SK-N-SH treated with all-trans-retinoic acid at 6 μM for 48 hours (cell line): ENCODE measurements around the gene PHLDB3.

Experiments used
- ATAC-seq: fragments of 200-7000 bp; cut with Tn5 transposase; 3 replicates; pipeline ENCODE4 v1.9.1; 2020; ENCODE audit warnings: mild to moderate bottlenecking, moderate library complexity
- ARNTL ChIP-seq: fragments of 450-650 bp; formaldehyde crosslinking; IDR thresholded peaks from 2 replicates; pipeline ENCODE4 v1.5.0; 2020; ENCODE audit warnings: low read depth, mild to moderate bottlenecking, moderate library complexity, borderline replicate concordance
- BACH2 ChIP-seq: fragments of 250-450 bp; sonication (Bioruptor Pico); IDR thresholded peaks from 2 replicates; pipeline ENCODE4 v1.9.0; 2021; ENCODE audit warnings: mild to moderate bottlenecking, borderline replicate concordance
- CSDC2 ChIP-seq: fragments of 250-450 bp; sonication (Bioruptor Pico); IDR thresholded peaks from 2 replicates; pipeline ENCODE4 v1.5.0; 2020; ENCODE audit warnings: mild to moderate bottlenecking, moderate library complexity
- ESRRG ChIP-seq: fragments of 250-450 bp; sonication (Bioruptor Pico); IDR thresholded peaks from 2 replicates; pipeline ENCODE4 v1.6.1; 2021; ENCODE audit warnings: mild to moderate bottlenecking
- GLIS3 ChIP-seq: fragments of 250-450 bp; sonication (Bioruptor Pico); IDR thresholded peaks from 2 replicates; pipeline ENCODE4 v1.5.0; 2020; ENCODE audit warnings: mild to moderate bottlenecking, moderate library complexity
- ISL1 ChIP-seq: fragments of 250-450 bp; sonication (Bioruptor Pico); IDR thresholded peaks from 2 replicates; pipeline ENCODE4 v2.1.2; 2022; ENCODE audit warnings: mild to moderate bottlenecking, moderate library complexity
- OSR1 ChIP-seq: fragments of 250-450 bp; sonication (Bioruptor Pico); IDR thresholded peaks from 2 replicates; pipeline ENCODE4 v1.8.0; 2022; ENCODE audit warnings: moderate library complexity, mild to moderate bottlenecking, inconsistent platforms
- PPARA ChIP-seq: fragments of 250-450 bp; sonication (Bioruptor Pico); IDR thresholded peaks from 2 replicates; pipeline ENCODE4 v1.5.0; 2020; ENCODE audit warnings: mild to moderate bottlenecking, borderline replicate concordance
- RARB ChIP-seq: fragments of 250-450 bp; sonication (Bioruptor Pico); IDR thresholded peaks from 2 replicates; pipeline ENCODE4 v1.8.0; 2021; ENCODE audit warnings: mild to moderate bottlenecking, moderate library complexity
- SNAI2 ChIP-seq: fragments of 250-450 bp; sonication (Bioruptor Pico); IDR thresholded peaks from 2 replicates; pipeline ENCODE4 v1.5.0; 2020; ENCODE audit warnings: mild to moderate bottlenecking, moderate library complexity
- TCF4 ChIP-seq: fragments of 250-450 bp; sonication (Bioruptor Pico); IDR thresholded peaks from 2 replicates; pipeline ENCODE4 v1.8.0; 2021; ENCODE audit warnings: mild to moderate bottlenecking, moderate library complexity, borderline replicate concordance
- TOX ChIP-seq: fragments of 250-450 bp; sonication (Bioruptor Pico); IDR thresholded peaks from 2 replicates; pipeline ENCODE4 v1.8.0; 2021; ENCODE audit warnings: mild to moderate bottlenecking, moderate library complexity, borderline replicate concordance
- ZC3H10 ChIP-seq: fragments of 250-450 bp; sonication (Bioruptor Pico); IDR thresholded peaks from 2 replicates; pipeline ENCODE4 v1.5.1; 2021; ENCODE audit warnings: mild to moderate bottlenecking, moderate library complexity
- ZFP3 ChIP-seq: fragments of 250-450 bp; sonication (Bioruptor Pico); IDR thresholded peaks from 2 replicates; pipeline ENCODE4 v1.5.0; 2020; ENCODE audit warnings: mild to moderate bottlenecking, moderate library complexity
- ZFP30 ChIP-seq: fragments of 450-650 bp; formaldehyde crosslinking; IDR thresholded peaks from 2 replicates; pipeline ENCODE4 v1.5.0; 2022; ENCODE audit warnings: mild to moderate bottlenecking, moderate library complexity
- ZNF565 ChIP-seq: fragments of 450-650 bp; formaldehyde crosslinking; conservative IDR thresholded peaks from 2 replicates; pipeline ENCODE4 v1.5.0; 2020; ENCODE audit warnings: low read depth, mild to moderate bottlenecking, moderate library complexity
- ZNF70 ChIP-seq: fragments of 450-650 bp; formaldehyde crosslinking; IDR thresholded peaks from 2 replicates; pipeline ENCODE4 v1.5.0; 2020; ENCODE audit warnings: mild to moderate bottlenecking, moderate library complexity
- ZNF8 ChIP-seq: fragments of 450-650 bp; formaldehyde crosslinking; IDR thresholded peaks from 2 replicates; pipeline ENCODE4 v1.5.0; 2020; ENCODE audit warnings: mild to moderate bottlenecking, moderate library complexity
- TF ChIP-seq, protein P1 (sequence below): fragments of 250-450 bp; sonication (Bioruptor Pico); IDR thresholded peaks from 2 replicates; pipeline ENCODE4 v1.5.0; 2020; ENCODE audit warnings: mild to moderate bottlenecking, moderate library complexity
- TF ChIP-seq, protein P2 (sequence below): fragments of 250-450 bp; sonication (Bioruptor Pico); IDR thresholded peaks from 2 replicates; pipeline ENCODE4 v1.8.0; 2020; ENCODE audit warnings: mild to moderate bottlenecking, moderate library complexity, borderline replicate concordance
- TF ChIP-seq, protein P3 (sequence below): fragments of 250-450 bp; sonication (Bioruptor Pico); IDR thresholded peaks from 2 replicates; pipeline ENCODE4 v1.5.1; 2021; ENCODE audit warnings: mild to moderate bottlenecking, moderate library complexity
- TF ChIP-seq, protein P4 (sequence below): fragments of 250-450 bp; sonication (Bioruptor Pico); IDR thresholded peaks from 2 replicates; pipeline ENCODE4 v1.8.0; 2021; ENCODE audit warnings: low read depth, mild to moderate bottlenecking, moderate library complexity, borderline replicate concordance
- TF ChIP-seq, protein P5 (sequence below): fragments of 250-450 bp; sonication (Bioruptor Pico); IDR thresholded peaks from 2 replicates; pipeline ENCODE4 v1.5.1; 2020; ENCODE audit warnings: low read depth, mild to moderate bottlenecking, moderate library complexity

Gene PHLDB3

DNA sequence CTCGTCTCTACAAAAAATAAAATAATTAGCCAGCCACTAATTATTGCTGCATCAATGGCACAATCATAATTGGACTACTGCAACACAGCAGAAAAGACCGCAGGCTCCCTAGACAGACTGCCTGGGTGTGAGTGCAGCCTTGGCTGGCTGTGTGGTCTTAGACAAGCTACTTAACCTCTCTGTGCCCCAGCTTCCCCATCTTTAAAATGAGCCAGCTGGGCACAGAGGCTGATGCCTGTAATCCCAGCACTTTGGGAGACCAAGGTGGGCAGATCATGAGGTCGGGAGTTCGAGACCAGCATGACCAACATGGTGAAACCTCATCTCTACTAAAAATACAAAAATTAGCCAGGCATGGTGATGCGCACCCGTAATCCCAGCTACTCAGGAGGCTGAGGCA, 70.9 kb downstream of the PHLDB3 start:
- TF ChIP-seq BACH2 (CRISPR knock-in tag), result no peak
- TF ChIP-seq TCF4 (CRISPR knock-in tag), result no peak
- TF ChIP-seq RARB (CRISPR knock-in tag), result no peak
- no peak for TF ChIP-seq ZNF8
- no peak for TF ChIP-seq ARNTL (CRISPR knock-in tag)
- TF ChIP-seq ISL1, result no peak
- ATAC-seq, result no peak

DNA sequence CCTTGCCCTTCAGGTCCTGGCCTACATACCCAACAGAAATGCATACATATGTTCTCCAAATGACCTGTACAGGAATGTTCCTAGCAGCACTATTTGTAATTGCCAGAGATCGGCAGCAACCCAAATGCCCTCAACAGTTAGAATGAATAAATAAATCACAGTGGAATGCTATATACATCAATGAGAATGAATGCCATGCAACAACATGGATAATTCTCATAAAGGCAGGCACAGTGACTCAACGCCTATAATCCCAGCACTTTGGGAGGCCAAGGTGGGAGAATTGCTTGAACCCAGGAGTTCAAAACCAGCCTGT, 71.2 kb downstream of the PHLDB3 start:
- no peak for ATAC-seq
- no peak for TF ChIP-seq TOX (CRISPR knock-in tag)
- TF ChIP-seq ZNF70 (CRISPR knock-in tag), result no peak
- no peak for TF ChIP-seq ESRRG
- TF ChIP-seq, protein P1, sequence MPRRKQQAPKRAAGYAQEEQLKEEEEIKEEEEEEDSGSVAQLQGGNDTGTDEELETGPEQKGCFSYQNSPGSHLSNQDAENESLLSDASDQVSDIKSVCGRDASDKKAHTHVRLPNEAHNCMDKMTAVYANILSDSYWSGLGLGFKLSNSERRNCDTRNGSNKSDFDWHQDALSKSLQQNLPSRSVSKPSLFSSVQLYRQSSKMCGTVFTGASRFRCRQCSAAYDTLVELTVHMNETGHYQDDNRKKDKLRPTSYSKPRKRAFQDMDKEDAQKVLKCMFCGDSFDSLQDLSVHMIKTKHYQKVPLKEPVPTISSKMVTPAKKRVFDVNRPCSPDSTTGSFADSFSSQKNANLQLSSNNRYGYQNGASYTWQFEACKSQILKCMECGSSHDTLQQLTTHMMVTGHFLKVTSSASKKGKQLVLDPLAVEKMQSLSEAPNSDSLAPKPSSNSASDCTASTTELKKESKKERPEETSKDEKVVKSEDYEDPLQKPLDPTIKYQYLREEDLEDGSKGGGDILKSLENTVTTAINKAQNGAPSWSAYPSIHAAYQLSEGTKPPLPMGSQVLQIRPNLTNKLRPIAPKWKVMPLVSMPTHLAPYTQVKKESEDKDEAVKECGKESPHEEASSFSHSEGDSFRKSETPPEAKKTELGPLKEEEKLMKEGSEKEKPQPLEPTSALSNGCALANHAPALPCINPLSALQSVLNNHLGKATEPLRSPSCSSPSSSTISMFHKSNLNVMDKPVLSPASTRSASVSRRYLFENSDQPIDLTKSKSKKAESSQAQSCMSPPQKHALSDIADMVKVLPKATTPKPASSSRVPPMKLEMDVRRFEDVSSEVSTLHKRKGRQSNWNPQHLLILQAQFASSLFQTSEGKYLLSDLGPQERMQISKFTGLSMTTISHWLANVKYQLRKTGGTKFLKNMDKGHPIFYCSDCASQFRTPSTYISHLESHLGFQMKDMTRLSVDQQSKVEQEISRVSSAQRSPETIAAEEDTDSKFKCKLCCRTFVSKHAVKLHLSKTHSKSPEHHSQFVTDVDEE (CRISPR knock-in tag), result no peak
- no peak for TF ChIP-seq ARNTL (CRISPR knock-in tag)
- TF ChIP-seq, protein P2, sequence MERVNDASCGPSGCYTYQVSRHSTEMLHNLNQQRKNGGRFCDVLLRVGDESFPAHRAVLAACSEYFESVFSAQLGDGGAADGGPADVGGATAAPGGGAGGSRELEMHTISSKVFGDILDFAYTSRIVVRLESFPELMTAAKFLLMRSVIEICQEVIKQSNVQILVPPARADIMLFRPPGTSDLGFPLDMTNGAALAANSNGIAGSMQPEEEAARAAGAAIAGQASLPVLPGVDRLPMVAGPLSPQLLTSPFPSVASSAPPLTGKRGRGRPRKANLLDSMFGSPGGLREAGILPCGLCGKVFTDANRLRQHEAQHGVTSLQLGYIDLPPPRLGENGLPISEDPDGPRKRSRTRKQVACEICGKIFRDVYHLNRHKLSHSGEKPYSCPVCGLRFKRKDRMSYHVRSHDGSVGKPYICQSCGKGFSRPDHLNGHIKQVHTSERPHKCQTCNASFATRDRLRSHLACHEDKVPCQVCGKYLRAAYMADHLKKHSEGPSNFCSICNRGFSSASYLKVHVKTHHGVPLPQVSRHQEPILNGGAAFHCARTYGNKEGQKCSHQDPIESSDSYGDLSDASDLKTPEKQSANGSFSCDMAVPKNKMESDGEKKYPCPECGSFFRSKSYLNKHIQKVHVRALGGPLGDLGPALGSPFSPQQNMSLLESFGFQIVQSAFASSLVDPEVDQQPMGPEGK (CRISPR knock-in tag), result no peak
- TF ChIP-seq ZNF8, result no peak
- no peak for TF ChIP-seq PPARA (CRISPR knock-in tag)
- no peak for TF ChIP-seq ZFP30 (CRISPR knock-in tag)
- TF ChIP-seq OSR1 (CRISPR knock-in tag), result no peak
- no peak for TF ChIP-seq GLIS3 (CRISPR knock-in tag)
- TF ChIP-seq SNAI2, result no peak
- no peak for TF ChIP-seq BACH2 (CRISPR knock-in tag)
- TF ChIP-seq, protein P3, sequence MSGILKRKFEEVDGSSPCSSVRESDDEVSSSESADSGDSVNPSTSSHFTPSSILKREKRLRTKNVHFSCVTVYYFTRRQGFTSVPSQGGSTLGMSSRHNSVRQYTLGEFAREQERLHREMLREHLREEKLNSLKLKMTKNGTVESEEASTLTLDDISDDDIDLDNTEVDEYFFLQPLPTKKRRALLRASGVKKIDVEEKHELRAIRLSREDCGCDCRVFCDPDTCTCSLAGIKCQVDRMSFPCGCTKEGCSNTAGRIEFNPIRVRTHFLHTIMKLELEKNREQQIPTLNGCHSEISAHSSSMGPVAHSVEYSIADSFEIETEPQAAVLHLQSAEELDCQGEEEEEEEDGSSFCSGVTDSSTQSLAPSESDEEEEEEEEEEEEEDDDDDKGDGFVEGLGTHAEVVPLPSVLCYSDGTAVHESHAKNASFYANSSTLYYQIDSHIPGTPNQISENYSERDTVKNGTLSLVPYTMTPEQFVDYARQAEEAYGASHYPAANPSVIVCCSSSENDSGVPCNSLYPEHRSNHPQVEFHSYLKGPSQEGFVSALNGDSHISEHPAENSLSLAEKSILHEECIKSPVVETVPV (CRISPR knock-in tag), result no peak
- TF ChIP-seq ISL1, result no peak
- TF ChIP-seq ZNF565 (CRISPR knock-in tag), result no peak
- TF ChIP-seq TCF4 (CRISPR knock-in tag), result no peak
- no peak for TF ChIP-seq ZC3H10
- TF ChIP-seq CSDC2 (CRISPR knock-in tag), result no peak
- TF ChIP-seq, protein P4, sequence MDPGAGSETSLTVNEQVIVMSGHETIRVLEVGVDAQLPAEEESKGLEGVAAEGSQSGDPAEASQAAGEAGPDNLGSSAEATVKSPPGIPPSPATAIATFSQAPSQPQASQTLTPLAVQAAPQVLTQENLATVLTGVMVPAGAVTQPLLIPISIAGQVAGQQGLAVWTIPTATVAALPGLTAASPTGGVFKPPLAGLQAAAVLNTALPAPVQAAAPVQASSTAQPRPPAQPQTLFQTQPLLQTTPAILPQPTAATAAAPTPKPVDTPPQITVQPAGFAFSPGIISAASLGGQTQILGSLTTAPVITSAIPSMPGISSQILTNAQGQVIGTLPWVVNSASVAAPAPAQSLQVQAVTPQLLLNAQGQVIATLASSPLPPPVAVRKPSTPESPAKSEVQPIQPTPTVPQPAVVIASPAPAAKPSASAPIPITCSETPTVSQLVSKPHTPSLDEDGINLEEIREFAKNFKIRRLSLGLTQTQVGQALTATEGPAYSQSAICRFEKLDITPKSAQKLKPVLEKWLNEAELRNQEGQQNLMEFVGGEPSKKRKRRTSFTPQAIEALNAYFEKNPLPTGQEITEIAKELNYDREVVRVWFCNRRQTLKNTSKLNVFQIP (CRISPR knock-in tag), result no peak

DNA sequence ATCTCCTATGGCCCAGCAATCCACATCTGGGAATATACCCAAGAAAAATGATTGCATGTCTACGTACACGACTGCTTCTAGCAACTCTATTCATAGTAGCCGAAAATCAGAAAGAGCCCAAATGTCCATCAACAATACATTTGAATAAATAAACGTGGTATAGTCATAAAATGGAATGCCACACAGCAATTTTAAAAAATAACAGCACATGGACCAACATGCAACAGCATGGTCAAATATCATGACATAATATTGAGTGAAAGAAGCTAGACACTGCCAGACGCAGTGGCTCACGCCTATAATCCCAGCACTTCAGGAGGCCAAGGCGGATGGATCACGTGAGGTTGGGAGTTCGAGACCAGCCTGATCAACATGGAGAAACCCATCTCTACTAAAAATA, 73.6 kb downstream of the PHLDB3 start:
- no peak for ATAC-seq
- TF ChIP-seq CSDC2 (CRISPR knock-in tag) (no peak), SNAI2 (no peak), BACH2 (CRISPR knock-in tag) (no peak), ZNF8 (no peak), OSR1 (CRISPR knock-in tag) (no peak), PPARA (CRISPR knock-in tag) (no peak), ZFP3 (CRISPR knock-in tag) (no peak), ZC3H10 (no peak), ESRRG (no peak), ZNF565 (CRISPR knock-in tag) (no peak)
- TF ChIP-seq, protein P2 (CRISPR knock-in tag), result no peak
- TF ChIP-seq, protein P5, sequence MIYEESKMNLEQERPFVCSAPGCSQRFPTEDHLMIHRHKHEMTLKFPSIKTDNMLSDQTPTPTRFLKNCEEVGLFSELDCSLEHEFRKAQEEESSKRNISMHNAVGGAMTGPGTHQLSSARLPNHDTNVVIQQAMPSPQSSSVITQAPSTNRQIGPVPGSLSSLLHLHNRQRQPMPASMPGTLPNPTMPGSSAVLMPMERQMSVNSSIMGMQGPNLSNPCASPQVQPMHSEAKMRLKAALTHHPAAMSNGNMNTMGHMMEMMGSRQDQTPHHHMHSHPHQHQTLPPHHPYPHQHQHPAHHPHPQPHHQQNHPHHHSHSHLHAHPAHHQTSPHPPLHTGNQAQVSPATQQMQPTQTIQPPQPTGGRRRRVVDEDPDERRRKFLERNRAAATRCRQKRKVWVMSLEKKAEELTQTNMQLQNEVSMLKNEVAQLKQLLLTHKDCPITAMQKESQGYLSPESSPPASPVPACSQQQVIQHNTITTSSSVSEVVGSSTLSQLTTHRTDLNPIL (CRISPR knock-in tag), result no peak
- TF ChIP-seq, protein P4 (CRISPR knock-in tag), result no peak
